Chondrocyte (in vitro differentiated cells): ENCODE measurements around the gene KAZN. TPM values are rescaled to one million over a fixed set of nuclear protein-coding genes. Genes with fewer than 3 reads are reported as not detected.

Experiments used
- DNase-seq: peaks from one replicate; pipeline ENCODE4 v3.0.0; 2021; ENCODE audit warnings: mixed read lengths, low spot score
- H3K27ac Mint-ChIP-seq: one replicate; pipeline ENCODE4 v1.8.0; 2021; ENCODE audit warnings: mild to moderate bottlenecking, moderate library complexity, mixed read lengths; ENCODE audit not compliant: unreplicated experiment
- H3K27me3 Mint-ChIP-seq: 2 replicates; pipeline ENCODE4 v1.8.0; 2021; ENCODE audit warnings: low read depth, mixed read lengths
- H3K36me3 Mint-ChIP-seq: 2 replicates; pipeline ENCODE4 v1.8.0; 2021; ENCODE audit warnings: low read depth, mixed read lengths
- H3K4me1 Mint-ChIP-seq: 2 replicates; pipeline ENCODE4 v1.8.0; 2021; ENCODE audit warnings: low read depth, mild to moderate bottlenecking, mixed read lengths
- H3K4me3 Mint-ChIP-seq: one replicate; pipeline ENCODE4 v1.8.0; 2021; ENCODE audit warnings: mild to moderate bottlenecking, moderate library complexity, mixed read lengths; ENCODE audit not compliant: unreplicated experiment
- H3K9me3 Mint-ChIP-seq: 2 replicates; pipeline ENCODE4 v1.8.0; 2021; ENCODE audit warnings: low read depth, mixed read lengths
- CTCF ChIP-seq: fragments of 200-600 bp; sonication (generic); IDR thresholded peaks from 2 replicates; pipeline ENCODE4 v1.5.0; 2021; ENCODE audit warnings: antibody characterized with exemption, mild to moderate bottlenecking, moderate library complexity
- long read RNA-seq: library from polyadenylated mRNA; stranded (forward); transcript quantifications from one replicate; pipeline ENCODE4 v2.0.0, GENCODE V29; 2021
- total RNA-seq: library from RNA; stranded (reverse); gene quantifications from 3 replicates; pipeline ENCODE4 v1.2.1, GENCODE V29; 2021

KAZN gene
- 19.4 to 30.1 TPM (median 29.6 TPM) in 3 replicates for total RNA-seq
- long read RNA-seq, transcript KAZN-201 (8 exons, 3,838 nt) = major isoform, 25 of 39 reads
- long read RNA-seq, partial matches to known transcripts = 1 of 39 reads
- long read RNA-seq, other reads (novel, unspliced or antisense) = 9 of 39 reads

- TF ChIP-seq CTCF = peak; percentile 34
- DNase-seq = no peak
- Mint-ChIP-seq H3K4me3 (peak within 1 kb of the TSS; percentile 56), H3K27ac (no peak within 1 kb of the TSS), H3K27me3 (peaks cover 59% of the 10 kb centered on the region), H3K9me3 (no peaks in the 10 kb centered on the region), H3K36me3 (no peaks in the 10 kb centered on the region), H3K4me1 (peaks cover 18% of the 10 kb centered on the region)
These were observed at the start of gene KAZN for GRCh38 chr1:14598498-14599182. Gene KAZN (plus strand): TSS chr1:14598685.

DNA sequence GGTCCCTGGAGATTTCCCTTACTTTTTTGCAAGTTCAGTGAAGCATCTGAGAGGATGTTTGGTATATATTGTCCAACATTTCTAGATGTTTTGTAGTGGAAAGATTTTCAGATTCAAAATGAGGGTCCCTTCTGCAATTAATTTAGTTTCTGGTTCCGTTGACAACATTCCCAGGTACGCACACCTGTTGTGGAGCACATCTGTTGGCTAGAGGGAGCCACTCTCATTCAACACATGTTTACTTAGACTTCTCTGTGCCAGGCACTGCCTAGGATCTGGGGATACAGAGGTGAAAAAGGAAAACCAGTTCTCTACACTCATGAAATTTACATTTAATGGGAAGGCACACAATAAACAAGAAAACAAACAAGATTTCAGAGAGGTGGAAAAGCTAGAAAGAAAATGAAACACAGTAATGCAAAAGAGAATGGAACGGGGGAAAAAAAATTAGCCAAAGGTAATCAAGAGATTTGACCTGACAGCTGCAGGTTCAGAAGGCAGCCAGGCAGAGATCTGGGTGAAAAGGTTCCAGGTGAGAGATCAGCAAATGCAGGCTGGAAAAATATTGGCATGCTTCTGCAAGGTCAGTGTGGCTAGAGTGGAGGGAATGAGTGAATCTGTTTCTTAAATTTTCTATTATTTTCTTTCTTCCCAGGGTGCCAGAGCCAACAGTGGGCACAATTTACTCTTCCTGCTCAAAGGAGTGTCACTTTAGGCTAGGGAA is 48.4 kb upstream of the KAZN start:
- H3K4me1 Mint-ChIP-seq = no peaks in the 10 kb centered on the region
- peaks cover 12% of the 10 kb centered on the region for H3K27me3 Mint-ChIP-seq
- H3K4me3 Mint-ChIP-seq = no peak overlapping the region
- TF ChIP-seq CTCF = no peak
- H3K9me3 Mint-ChIP-seq = no peaks in the 10 kb centered on the region
- H3K27ac Mint-ChIP-seq = no peak overlapping the region
- DNase-seq = no peak
- no peaks in the 10 kb centered on the region for H3K36me3 Mint-ChIP-seq

DNA sequence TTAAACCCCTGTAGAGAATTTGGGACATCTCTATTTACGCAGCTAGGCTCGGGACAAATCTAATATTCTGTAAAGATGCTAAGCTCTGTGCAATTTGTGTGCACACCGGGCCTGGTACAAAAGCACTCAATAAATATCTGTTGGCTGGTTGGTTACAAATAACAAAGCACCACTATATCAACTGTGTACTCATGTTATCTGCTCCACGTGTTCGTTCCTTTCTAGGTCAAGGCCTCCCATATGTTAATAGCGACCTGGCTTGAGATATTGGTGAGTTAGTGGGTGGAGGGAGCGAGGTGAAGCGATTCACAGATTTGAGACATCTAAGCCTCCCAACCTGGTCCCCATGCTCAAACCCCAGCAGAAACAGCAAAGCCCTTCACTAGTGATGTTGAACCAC is 47.1 kb upstream of the KAZN start:
- no peak for TF ChIP-seq CTCF
- no peak overlapping the region for H3K27ac Mint-ChIP-seq
- no peak for DNase-seq

GRCh38 chr1:14552246-14552965 is 46.1 kb upstream of the KAZN start:
- no peak for DNase-seq
- TF ChIP-seq CTCF = no peak
- Mint-ChIP-seq H3K27me3 (peaks cover 18% of the 10 kb centered on the region), H3K27ac (no peak overlapping the region), H3K9me3 (no peaks in the 10 kb centered on the region), H3K36me3 (no peaks in the 10 kb centered on the region), H3K4me1 (no peaks in the 10 kb centered on the region), H3K4me3 (no peak overlapping the region)

More for the DNA sequence above, 47.1 kb upstream of the KAZN start:
- Mint-ChIP-seq H3K27me3 (peaks cover 12% of the 10 kb centered on the region), H3K4me1 (no peaks in the 10 kb centered on the region), H3K9me3 (no peaks in the 10 kb centered on the region), H3K4me3 (no peak overlapping the region), H3K36me3 (no peaks in the 10 kb centered on the region)

GRCh38 chr1:14553711-14554110 is 44.8 kb upstream of the KAZN start:
- no peaks in the 10 kb centered on the region for H3K9me3 Mint-ChIP-seq
- peaks cover 22% of the 10 kb centered on the region for H3K27me3 Mint-ChIP-seq
- no peak overlapping the region for H3K4me3 Mint-ChIP-seq
- H3K4me1 Mint-ChIP-seq = no peaks in the 10 kb centered on the region
- no peak for TF ChIP-seq CTCF
- H3K36me3 Mint-ChIP-seq = no peaks in the 10 kb centered on the region
- no peak for DNase-seq
- H3K27ac Mint-ChIP-seq = no peak overlapping the region
